Measurements from ENCODE around the gene SCCPDH. TPM values are rescaled to one million over a fixed set of nuclear protein-coding genes. Genes with fewer than 3 reads are reported as not detected.

Gene SCCPDH
- total RNA-seq, 1 experiment from 2014 or later: 10.9 TPM

- peaks cover 7% of the 10 kb centered on the region; the same call in 1 of the 2 replicates for H3K4me1 Mint-ChIP-seq
- DNase-seq (ENCODE audit: low spot score) (no peak), ATAC-seq (no peak)
- POLR2A ChIA-PET: no interaction called here
- TF ChIP-seq HMGXB4 (CRISPR knock-in tag; IDR thresholded peaks at IDR 0.05) (no peak), RORB (CRISPR knock-in tag; IDR thresholded peaks at IDR 0.05) (no peak), SMAD4 (CRISPR knock-in tag; IDR thresholded peaks at IDR 0.05) (no peak), NFE2L1 (CRISPR knock-in tag; IDR thresholded peaks at IDR 0.05) (no peak), ZNF396 (CRISPR knock-in tag; IDR thresholded peaks at IDR 0.05; ENCODE audit: borderline replicate concordance) (no peak), PREB (CRISPR knock-in tag; IDR thresholded peaks at IDR 0.05; ENCODE audit: borderline replicate concordance) (no peak), ELF4 (CRISPR knock-in tag; IDR thresholded peaks at IDR 0.05; ENCODE audit: low read depth) (no peak), ZNF425 (CRISPR knock-in tag; conservative IDR thresholded peaks at IDR 0.05) (no peak), IRF1 (CRISPR knock-in tag; IDR thresholded peaks at IDR 0.05) (no peak), ZNF263 (CRISPR knock-in tag; IDR thresholded peaks at IDR 0.05; ENCODE audit: low read depth) (no peak), TEAD1 (CRISPR knock-in tag; IDR thresholded peaks at IDR 0.05) (no peak), E2F4 (CRISPR knock-in tag; IDR thresholded peaks at IDR 0.05; ENCODE audit: borderline replicate concordance, low read depth) (no peak), ATF6 (CRISPR knock-in tag; IDR thresholded peaks at IDR 0.05) (no peak)
- H3K9me3 Mint-ChIP-seq: peaks cover 34% of the 10 kb centered on the region
- H3K36me3 Mint-ChIP-seq: peaks cover 20% of the 10 kb centered on the region
- CTCF ChIA-PET: no interaction called here
- H3K4me3 Mint-ChIP-seq: no peak overlapping the region
- H3K27me3 Mint-ChIP-seq (ENCODE audit: low read depth): peaks cover 40% of the 10 kb centered on the region
- H3K27ac Mint-ChIP-seq: no peak overlapping the region
Observed at GRCh38 chr1:246722720-246723119, 1.5 kb upstream of the SCCPDH start.

- CTCF ChIA-PET: interaction anchor here (0.7 to 2.2 kb wide), 4 partner anchors 35 to 218 kb away, joined by 3 to 17 read pairs (median 4); partner anchors contain the start of gene SMYD3
- Mint-ChIP-seq H3K9me3 (peaks cover 43% of the 10 kb centered on the region), H3K36me3 (peaks cover 39% of the 10 kb centered on the region), H3K4me3 (peak overlapping the region; percentile 76), H3K4me1 (peaks cover 7% of the 10 kb centered on the region; the same call in 1 of the 2 replicates), H3K27me3 (ENCODE audit: low read depth) (peaks cover 37% of the 10 kb centered on the region), H3K27ac (no peak overlapping the region)
- DNase-seq (ENCODE audit: low spot score) (peak; percentile 14), ATAC-seq (peak; percentile 14)
- TF ChIP-seq PREB (CRISPR knock-in tag; IDR thresholded peaks at IDR 0.05; ENCODE audit: borderline replicate concordance): no peak
- peak; percentile 18; the same call in 1 of the 2 replicates for TF ChIP-seq MAX (CRISPR knock-in tag; IDR thresholded peaks at IDR 0.05)
- no peak for TF ChIP-seq TEAD1 (CRISPR knock-in tag; IDR thresholded peaks at IDR 0.05)
- POLR2A ChIA-PET: no interaction called here
Observed at GRCh38 chr1:246724731-246725095, 504 bp downstream of the SCCPDH start.

All from WTC11 (cell line).